ENCODE results near the gene IQGAP3. TPM values are rescaled to one million over a fixed set of nuclear protein-coding genes. Genes with fewer than 3 reads are reported as not detected.

Gene IQGAP3
- total RNA-seq, 2 donors from 2014 or later: 2.2 to 3.5 TPM

- Histone ChIP-seq H3K36me3 (no peaks in the 10 kb centered on the region), H3K4me1 (ENCODE audit: control insufficient read depth in 1 of 2, low read depth in 2 of 2) (peaks cover 7 to 16% of the 10 kb centered on the region in 2 donors), H3K27ac (no peak overlapping the region), H3K9me3 (no peaks in the 10 kb centered on the region), H3K27me3 (replicated peaks; ENCODE audit: insufficient read depth) (no peaks in the 10 kb centered on the region), H3K4me3 (no peak overlapping the region)
- DNase-seq (ENCODE audit: low spot score) (no peak), ATAC-seq (ENCODE audit: insufficient number of reproducible peaks, low FRiP score, low read depth) (no peak)
- no peak for TF ChIP-seq CTCF (IDR thresholded peaks at IDR 0.05)
Measured at GRCh38 chr1:156602557-156602993, 30.2 kb upstream of the IQGAP3 start.

- ATAC-seq (ENCODE audit: insufficient number of reproducible peaks, low FRiP score, low read depth) (no peak), DNase-seq (ENCODE audit: low spot score) (no peak)
- H3K27ac ChIP-seq: peak overlapping the region; percentile 44 to 75
Measured at GRCh38 chr1:156601892-156602291, 29.5 kb upstream of the IQGAP3 start.

GRCh38 chr1:156601122-156601830 is 28.9 kb upstream of the IQGAP3 start, which contains the start of gene GPATCH4:
GPATCH4 (minus strand) TSS chr1:156601479.
- H3K27me3 ChIP-seq (replicated peaks; ENCODE audit: insufficient read depth): no peaks in the 10 kb centered on the region
- H3K36me3 ChIP-seq: peaks cover 3% of the 10 kb centered on the region
- TF ChIP-seq CTCF (IDR thresholded peaks at IDR 0.05): no peak
- no peaks in the 10 kb centered on the region for H3K9me3 ChIP-seq
- H3K4me1 ChIP-seq (ENCODE audit: control insufficient read depth in 1 of 2, low read depth in 2 of 2): peaks cover 7 to 16% of the 10 kb centered on the region in 2 donors
- ATAC-seq (ENCODE audit: insufficient number of reproducible peaks, low FRiP score, low read depth): peak; percentile 95
- H3K27ac ChIP-seq: peak within 1 kb of the TSS; percentile 44 to 75
- peak within 1 kb of the TSS; percentile 74 for H3K4me3 ChIP-seq
- DNase-seq (ENCODE audit: low spot score): peak; percentile 58

More at GRCh38 chr1:156601892-156602291, 29.5 kb upstream of the IQGAP3 start:
- TF ChIP-seq CTCF (IDR thresholded peaks at IDR 0.05): no peak
- Histone ChIP-seq H3K4me3 (peak overlapping the region; percentile 74), H3K27me3 (replicated peaks; ENCODE audit: insufficient read depth) (no peaks in the 10 kb centered on the region), H3K4me1 (ENCODE audit: control insufficient read depth in 1 of 2, low read depth in 2 of 2) (peaks cover 7 to 16% of the 10 kb centered on the region in 2 donors), H3K36me3 (no peaks in the 10 kb centered on the region), H3K9me3 (no peaks in the 10 kb centered on the region)

- Histone ChIP-seq H3K4me3 (peak overlapping the region; percentile 74), H3K4me1 (ENCODE audit: control insufficient read depth in 1 of 2, low read depth in 2 of 2) (peaks cover 7 to 16% of the 10 kb centered on the region in 2 donors), H3K27ac (peak overlapping the region; percentile 44 to 75), H3K27me3 (replicated peaks; ENCODE audit: insufficient read depth) (no peaks in the 10 kb centered on the region), H3K36me3 (peaks cover 7% of the 10 kb centered on the region), H3K9me3 (no peaks in the 10 kb centered on the region)
- DNase-seq (ENCODE audit: low spot score): no peak
- ATAC-seq (ENCODE audit: insufficient number of reproducible peaks, low FRiP score, low read depth): no peak
- no peak for TF ChIP-seq CTCF (IDR thresholded peaks at IDR 0.05)
Measured at GRCh38 chr1:156600733-156601121, 28.4 kb upstream of the IQGAP3 start.

- ATAC-seq (ENCODE audit: insufficient number of reproducible peaks, low FRiP score, low read depth): no peak
- H3K36me3 ChIP-seq: peaks cover 7% of the 10 kb centered on the region
Measured at GRCh38 chr1:156599811-156600210, 27.4 kb upstream of the IQGAP3 start.

More at GRCh38 chr1:156599811-156600210, 27.4 kb upstream of the IQGAP3 start:
- Histone ChIP-seq H3K4me1 (ENCODE audit: control insufficient read depth in 1 of 2, low read depth in 2 of 2) (peaks cover 7 to 16% of the 10 kb centered on the region in 2 donors), H3K4me3 (no peak overlapping the region), H3K27ac (no peak overlapping the region), H3K9me3 (no peaks in the 10 kb centered on the region), H3K27me3 (replicated peaks; ENCODE audit: insufficient read depth) (no peaks in the 10 kb centered on the region)
- DNase-seq (ENCODE audit: low spot score): no peak
- TF ChIP-seq CTCF (IDR thresholded peaks at IDR 0.05): no peak
